Activated CD8-positive, alpha-beta memory T cell treated with anti-CD3 and anti-CD28 coated beads for 36 hours (primary cell): ENCODE data around the gene PCBD1. TPM values are rescaled to one million over a fixed set of nuclear protein-coding genes. Genes with fewer than 3 reads are reported as not detected.

Experiments
- CTCF ChIA-PET: fragments of 350-600 bp; sonication (Branson Sonifier 250); formaldehyde crosslinking; loops from one replicate; lab custom pipeline; 2021; ENCODE audit warnings: antibody characterized with exemption; lab: Charles Lee
- POLR2A ChIA-PET: fragments of 350-600 bp; sonication (Branson Sonifier 250); formaldehyde crosslinking; loops from one replicate; lab custom pipeline; 2021; ENCODE audit warnings: antibody characterized with exemption; lab: Charles Lee
- total RNA-seq, 2 experiments: library from RNA; stranded (reverse); gene quantifications; one replicate each; pipeline ENCODE4 v1.2.3, GENCODE V29; 2021

Gene PCBD1
- total RNA-seq, 2 experiments from 2014 or later = 51.6 to 59.5 TPM

GRCh38 chr10:70906953-70907636, 18.7 kb upstream of the PCBD1 start:
- ChIA-PET POLR2A (no interaction called here), CTCF (no interaction called here)

DNA sequence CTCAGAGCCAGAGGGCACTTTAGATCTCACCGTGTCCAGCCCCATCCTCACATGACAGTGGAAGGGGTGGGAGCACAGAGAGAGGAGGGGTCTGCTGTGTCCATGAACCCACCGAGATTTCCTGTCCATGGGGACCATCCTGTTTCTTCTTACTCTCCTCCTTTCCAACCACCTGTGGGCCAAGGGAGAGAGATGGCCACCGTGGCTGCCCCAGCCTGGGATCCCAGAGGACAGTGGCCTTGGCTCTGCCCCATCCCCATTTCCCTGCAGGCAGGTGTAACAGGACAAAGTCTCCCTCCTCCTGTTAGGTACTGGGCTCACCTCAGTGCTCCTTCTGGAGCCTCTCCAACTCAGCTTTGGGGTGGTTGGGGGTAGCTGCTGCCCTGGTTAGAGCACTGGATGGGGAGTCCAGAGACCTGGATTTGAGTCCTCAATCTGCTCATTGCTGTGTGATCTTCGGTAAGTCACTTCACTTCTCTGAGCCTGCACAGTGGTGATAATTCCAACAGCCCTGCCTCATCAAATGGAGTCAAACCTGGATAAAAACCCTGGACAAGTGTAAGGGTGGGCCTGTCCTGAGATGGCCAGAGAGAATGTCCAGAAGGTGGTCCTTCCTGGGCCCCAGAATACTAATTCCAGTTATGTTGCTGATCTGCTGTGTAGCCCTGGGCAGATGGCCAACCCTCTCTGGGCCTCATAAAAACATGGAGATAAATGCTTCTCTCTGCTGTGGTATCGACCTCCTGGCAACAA, 17.8 kb upstream of the PCBD1 start:
- ChIA-PET CTCF (no interaction called here), POLR2A (interaction anchor here (0.6 kb wide), 1 partner anchor 1397 kb away, joined by 3 read pairs; no protein-coding TSS in a partner anchor)

GRCh38 chr10:70905071-70906021, 17.0 kb upstream of the PCBD1 start:
- ChIA-PET POLR2A (interaction anchor here (0.6 kb wide), 1 partner anchor 1396 kb away, joined by 3 read pairs; no protein-coding TSS in a partner anchor), CTCF (interaction anchor here (1.7 kb wide), 1 partner anchor 379 kb away, joined by 6 read pairs; no protein-coding TSS in a partner anchor)

GRCh38 chr10:70903262-70903921, 15.0 kb upstream of the PCBD1 start:
- POLR2A ChIA-PET = no interaction called here
- CTCF ChIA-PET = interaction anchor here (0.7 to 1.7 kb wide), 7 partner anchors 9 to 381 kb away, joined by 3 to 7 read pairs (median 3); no protein-coding TSS in a partner anchor

GRCh38 chr10:70902661-70903261, 14.4 kb upstream of the PCBD1 start:
- CTCF ChIA-PET = interaction anchor here (0.6 to 1.4 kb wide), 7 partner anchors 9 to 647 kb away, joined by 3 to 7 read pairs (median 3); no protein-coding TSS in a partner anchor
- POLR2A ChIA-PET = no interaction called here

DNA sequence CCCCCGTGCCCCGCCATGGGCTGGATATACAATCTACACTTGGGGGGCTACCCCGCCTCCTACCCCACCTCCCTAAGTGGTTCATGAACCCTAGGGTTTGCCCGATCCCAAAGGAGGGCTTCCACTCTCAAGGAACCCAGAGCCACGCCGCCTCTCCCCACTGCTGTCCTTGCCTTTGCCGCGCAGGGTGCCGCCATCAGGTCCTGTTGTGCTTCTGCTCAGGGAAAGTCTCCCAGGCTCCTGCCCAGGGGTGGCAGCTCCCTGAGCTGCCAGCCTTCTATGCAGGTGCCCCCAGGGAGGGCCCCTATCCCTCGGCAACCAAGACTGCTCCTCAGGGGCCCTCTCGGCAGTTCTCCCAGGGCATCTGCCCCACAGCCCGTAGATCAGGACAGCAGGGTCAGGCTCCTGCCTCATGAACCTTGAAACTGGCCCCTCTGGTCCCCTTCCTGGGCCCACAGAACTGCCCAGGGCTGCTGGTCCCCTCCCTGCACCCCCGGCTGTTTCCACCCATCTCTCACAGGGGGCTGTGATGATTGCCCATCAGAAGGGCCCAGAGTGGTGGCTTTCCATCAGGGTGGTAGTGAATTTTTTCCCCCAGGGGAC, 13.0 kb upstream of the PCBD1 start:
- ChIA-PET CTCF (no interaction called here), POLR2A (no interaction called here)

- ChIA-PET CTCF (no interaction called here), POLR2A (no interaction called here)
These were observed 10.7 kb upstream of the PCBD1 start for GRCh38 chr10:70899096-70899495.

DNA sequence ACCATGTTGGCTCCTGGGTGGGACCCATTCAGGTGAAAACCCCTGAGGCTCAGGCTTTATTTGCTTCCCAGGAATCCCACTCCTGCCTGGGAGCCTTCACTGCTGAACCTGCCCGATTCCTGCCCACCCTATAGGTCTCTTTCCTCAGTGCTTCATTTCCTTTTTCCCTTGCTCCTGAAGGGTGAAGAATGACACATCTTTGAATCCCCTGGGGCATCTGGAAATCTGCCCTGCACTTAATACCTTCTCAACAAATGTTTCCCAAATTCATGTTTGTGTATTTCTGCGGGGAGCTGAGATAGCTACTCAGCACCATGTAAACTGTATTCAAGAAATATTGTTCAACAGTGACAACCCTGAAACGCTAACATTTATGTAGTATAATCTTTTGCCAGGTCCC, 10.3 kb upstream of the PCBD1 start:
- ChIA-PET CTCF (no interaction called here), POLR2A (no interaction called here)

- POLR2A ChIA-PET = no interaction called here
- CTCF ChIA-PET = no interaction called here
These were observed 8.2 kb upstream of the PCBD1 start for GRCh38 chr10:70896551-70896950.

- POLR2A ChIA-PET = no interaction called here
- CTCF ChIA-PET = interaction anchor here (0.8 kb wide), 1 partner anchor 9 kb away, joined by 3 read pairs; no protein-coding TSS in a partner anchor
These were observed 6.1 kb upstream of the PCBD1 start for GRCh38 chr10:70894416-70894815.

DNA sequence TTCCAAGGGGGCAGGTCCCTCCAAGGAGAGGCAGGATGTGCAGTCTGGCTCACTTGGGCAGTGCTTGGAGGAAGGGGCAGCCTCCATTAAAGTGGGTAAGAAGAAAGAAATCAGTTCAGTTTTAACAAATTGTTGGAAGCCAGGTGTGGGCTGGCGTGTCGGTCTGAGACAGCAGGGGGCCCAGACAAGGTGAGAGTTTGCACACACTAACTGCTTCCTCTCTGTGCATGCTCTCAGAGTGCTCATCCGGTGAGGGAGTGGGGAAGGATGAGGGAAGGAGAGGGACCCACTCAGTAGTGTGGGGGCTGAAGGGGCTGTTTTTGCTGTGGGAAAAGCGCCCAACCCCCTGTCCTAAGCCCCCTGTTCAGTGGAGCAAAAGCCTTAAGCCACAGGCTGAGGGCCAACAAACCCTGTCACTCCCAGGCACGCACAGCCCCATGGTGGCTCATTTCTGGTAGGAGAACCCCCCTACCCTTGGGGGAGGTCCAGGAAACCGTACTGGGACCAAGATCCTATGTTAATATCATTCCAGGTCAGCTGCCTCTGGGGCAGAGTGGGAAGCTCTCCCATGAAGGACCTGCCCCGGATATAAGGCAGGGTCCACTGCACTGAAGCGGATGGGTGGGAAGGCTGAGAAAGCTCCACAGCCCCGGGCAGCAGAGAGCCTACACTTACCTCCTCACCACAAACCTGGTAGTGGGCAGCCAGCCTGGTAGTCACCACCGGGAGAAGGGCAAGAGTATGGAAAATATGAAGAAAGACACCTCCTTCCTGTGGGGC, 5.1 kb upstream of the PCBD1 start:
- ChIA-PET CTCF (interaction anchor here (0.8 kb wide), 1 partner anchor 10 kb away, joined by 3 read pairs; no protein-coding TSS in a partner anchor), POLR2A (no interaction called here)

GRCh38 chr10:70892631-70893030, 4.3 kb upstream of the PCBD1 start:
- ChIA-PET CTCF (interaction anchor here (0.6 kb wide), 1 partner anchor 73 kb away, joined by 3 read pairs; no protein-coding TSS in a partner anchor), POLR2A (no interaction called here)

GRCh38 chr10:70891627-70892026, 3.3 kb upstream of the PCBD1 start:
- POLR2A ChIA-PET = no interaction called here
- CTCF ChIA-PET = no interaction called here

DNA sequence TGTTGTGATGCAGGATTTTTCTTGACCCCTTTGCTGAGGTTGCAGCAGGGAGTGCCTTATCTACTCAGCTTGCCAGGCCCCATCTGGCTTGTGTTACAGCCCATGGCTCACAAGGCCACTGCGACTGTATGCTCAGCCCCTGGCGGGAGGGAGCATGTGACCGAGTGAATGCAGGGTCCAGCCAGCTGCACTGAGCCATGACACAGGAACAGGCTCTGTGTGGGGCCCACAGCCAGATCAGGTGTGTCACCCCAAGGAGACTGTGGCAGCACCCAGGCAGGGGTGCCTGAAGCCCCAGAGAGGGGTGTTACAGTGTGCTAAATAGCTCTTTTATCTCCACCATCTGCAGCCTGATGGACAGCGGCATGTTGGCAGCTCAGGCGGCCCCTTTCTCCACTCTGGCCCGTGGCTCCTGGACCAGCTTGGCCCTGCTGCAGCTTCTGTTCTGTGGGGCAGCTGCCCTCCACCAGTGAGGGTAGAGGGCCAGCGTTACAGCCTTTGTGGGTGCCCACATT, 2.6 kb upstream of the PCBD1 start:
- ChIA-PET POLR2A (no interaction called here), CTCF (no interaction called here)

- CTCF ChIA-PET = no interaction called here
- POLR2A ChIA-PET = no interaction called here
These were observed 926 bp upstream of the PCBD1 start for GRCh38 chr10:70889291-70889690.

DNA sequence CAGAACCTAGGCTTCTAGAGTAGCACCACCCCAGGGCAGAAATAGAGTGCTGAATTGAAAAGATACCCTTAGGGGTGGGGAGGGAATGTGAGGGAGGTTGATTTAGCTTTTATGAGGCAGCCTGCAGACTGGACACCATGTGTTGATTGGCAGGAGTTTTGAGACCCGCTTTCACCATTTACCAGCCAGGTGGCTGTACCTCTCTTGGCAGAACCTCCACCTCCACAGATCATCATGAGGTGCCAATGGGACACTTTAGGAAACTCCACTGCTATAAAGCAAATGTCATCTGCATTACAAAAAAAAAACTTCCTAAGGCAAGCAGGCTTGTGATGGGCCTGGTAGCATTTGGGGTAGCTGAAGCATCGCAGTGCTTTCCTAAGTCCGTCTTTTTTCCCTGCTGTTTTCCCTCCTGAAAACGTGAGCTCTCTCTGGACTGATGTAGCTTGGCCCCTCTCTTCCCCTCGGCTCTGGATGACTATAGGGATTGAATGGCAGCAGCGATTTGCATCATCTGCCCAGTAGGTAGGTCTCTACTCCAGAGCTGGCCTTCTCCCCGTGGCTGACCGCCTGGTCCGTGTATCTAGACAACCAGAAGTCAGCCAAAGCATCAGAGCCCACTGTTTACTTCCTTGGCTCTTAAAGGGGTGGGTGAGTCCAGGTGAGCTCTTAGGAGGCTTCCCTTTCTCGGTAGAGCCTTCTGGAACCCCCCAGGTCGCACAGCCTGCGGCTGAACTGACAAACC, 1.3 kb downstream of the PCBD1 start:
- POLR2A ChIA-PET = interaction anchor here (1.1 kb wide), 1 partner anchor 54 kb away, joined by 3 read pairs; no protein-coding TSS in a partner anchor
- CTCF ChIA-PET = interaction anchor here (1.1 to 1.6 kb wide), 5 partner anchors 16 to 426 kb away, joined by 3 to 7 read pairs (median 4); partner anchors contain the start of gene SGPL1
